ENCODE results near the gene GRAMD1C.
A peak's percentile ranks its signal among the peaks of the same experiment; 100 is the strongest.

GRAMD1C gene

GRCh38 chr3:113867506-113867905 lies 28.9 kb downstream of the GRAMD1C start:
- no peak for DNase-seq

- DNase-seq: no peak
Measured at GRCh38 chr3:113873293-113873692, 34.7 kb downstream of the GRAMD1C start.

- no peak for DNase-seq
Measured at GRCh38 chr3:113873814-113874526, 35.4 kb downstream of the GRAMD1C start.

- DNase-seq: no peak
Measured at GRCh38 chr3:113878403-113878802, 39.8 kb downstream of the GRAMD1C start.

- no peak for DNase-seq
Measured at GRCh38 chr3:113885050-113885449, 46.5 kb downstream of the GRAMD1C start.

GRCh38 chr3:113890256-113890900 lies 51.8 kb downstream of the GRAMD1C start:
- peak; percentile 51 for DNase-seq

- DNase-seq: no peak
Measured at GRCh38 chr3:113894927-113895326, 56.3 kb downstream of the GRAMD1C start.

- no peak for DNase-seq
Measured at GRCh38 chr3:113895964-113896363, 57.4 kb downstream of the GRAMD1C start.

GRCh38 chr3:113896930-113897329 lies 58.3 kb downstream of the GRAMD1C start:
- DNase-seq: no peak

- DNase-seq: peak; percentile 73
Measured at GRCh38 chr3:113897373-113897777, 58.8 kb downstream of the GRAMD1C start.

GRCh38 chr3:113898892-113899291 lies 60.3 kb downstream of the GRAMD1C start:
- DNase-seq: no peak

- no peak for DNase-seq
Measured at GRCh38 chr3:113906568-113907140, 68.1 kb downstream of the GRAMD1C start.

- DNase-seq: no peak
Measured at GRCh38 chr3:113908133-113908532, 69.5 kb downstream of the GRAMD1C start.

- no peak for DNase-seq
Measured at GRCh38 chr3:113910966-113911365, 72.4 kb downstream of the GRAMD1C start.

- DNase-seq: peak; percentile 72
Measured at GRCh38 chr3:113912552-113913236, 74.1 kb downstream of the GRAMD1C start.

GRCh38 chr3:113914646-113915045 lies 76.1 kb downstream of the GRAMD1C start:
- DNase-seq: no peak

- no peak for DNase-seq
Measured at GRCh38 chr3:113927556-113927955, 89.0 kb downstream of the GRAMD1C start.

GRCh38 chr3:113946831-113947230 lies 108.2 kb downstream of the GRAMD1C start:
- DNase-seq: no peak

- DNase-seq: peak; percentile 70
Measured at GRCh38 chr3:113947372-113948014, 108.9 kb downstream of the GRAMD1C start, which contains the start of gene ZDHHC23. TSS of gene ZDHHC23 (plus strand) at chr3:113948013. CDS start at chr3:113948803, 790 bp downstream.

GRCh38 chr3:113948015-113948917 lies 109.7 kb downstream of the GRAMD1C start:
- peak; percentile 55 for DNase-seq

- no peak for DNase-seq
Measured at GRCh38 chr3:113952921-113953320, 114.3 kb downstream of the GRAMD1C start.

GRCh38 chr3:113953677-113954076 lies 115.1 kb downstream of the GRAMD1C start:
- no peak for DNase-seq

All from RPMI8226 (cell line).